ENCODE measurements around the gene EXO5.

EXO5 gene

DNA sequence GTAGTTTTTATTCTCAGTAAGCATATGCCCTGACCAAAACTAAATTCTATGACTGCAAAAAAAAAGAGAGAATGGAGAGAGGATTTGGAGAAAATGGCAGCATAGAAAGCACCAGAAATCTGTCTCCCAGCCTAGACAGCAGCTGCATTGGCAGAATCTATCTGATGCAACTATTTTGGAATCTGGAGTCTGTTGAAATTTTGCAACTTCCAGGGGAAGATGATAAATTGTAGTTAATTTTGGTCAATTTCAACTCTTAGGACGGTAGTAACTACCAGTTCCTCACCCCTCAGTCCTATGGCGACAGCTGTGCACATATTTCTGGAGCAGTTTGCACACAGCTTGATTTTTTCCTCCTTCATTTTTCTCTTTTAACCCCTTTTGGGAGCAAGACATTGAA, 10.9 kb downstream of the EXO5 start:
- TF ChIP-seq, protein P1, sequence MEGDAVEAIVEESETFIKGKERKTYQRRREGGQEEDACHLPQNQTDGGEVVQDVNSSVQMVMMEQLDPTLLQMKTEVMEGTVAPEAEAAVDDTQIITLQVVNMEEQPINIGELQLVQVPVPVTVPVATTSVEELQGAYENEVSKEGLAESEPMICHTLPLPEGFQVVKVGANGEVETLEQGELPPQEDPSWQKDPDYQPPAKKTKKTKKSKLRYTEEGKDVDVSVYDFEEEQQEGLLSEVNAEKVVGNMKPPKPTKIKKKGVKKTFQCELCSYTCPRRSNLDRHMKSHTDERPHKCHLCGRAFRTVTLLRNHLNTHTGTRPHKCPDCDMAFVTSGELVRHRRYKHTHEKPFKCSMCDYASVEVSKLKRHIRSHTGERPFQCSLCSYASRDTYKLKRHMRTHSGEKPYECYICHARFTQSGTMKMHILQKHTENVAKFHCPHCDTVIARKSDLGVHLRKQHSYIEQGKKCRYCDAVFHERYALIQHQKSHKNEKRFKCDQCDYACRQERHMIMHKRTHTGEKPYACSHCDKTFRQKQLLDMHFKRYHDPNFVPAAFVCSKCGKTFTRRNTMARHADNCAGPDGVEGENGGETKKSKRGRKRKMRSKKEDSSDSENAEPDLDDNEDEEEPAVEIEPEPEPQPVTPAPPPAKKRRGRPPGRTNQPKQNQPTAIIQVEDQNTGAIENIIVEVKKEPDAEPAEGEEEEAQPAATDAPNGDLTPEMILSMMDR (IDR thresholded peaks at IDR 0.05; ENCODE audit: low read depth, low read length, missing control alignments), result no peak
- DNase-seq, result no peak
- in situ Hi-C loops (cut with HindIII; ENCODE audit: low pct_ligation_motif_present, low sequenced_read_pairs), result no loop called here
- H3K27me3 ChIP-seq (replicated peaks), result no peaks in the 10 kb centered on the region
- no peak overlapping the region for H3K4me3 ChIP-seq (ENCODE audit: low read depth, low read length)
- no peak overlapping the region for H3K27ac ChIP-seq
- H3K36me3 ChIP-seq (replicated peaks), result peaks cover 7% of the 10 kb centered on the region

DNA sequence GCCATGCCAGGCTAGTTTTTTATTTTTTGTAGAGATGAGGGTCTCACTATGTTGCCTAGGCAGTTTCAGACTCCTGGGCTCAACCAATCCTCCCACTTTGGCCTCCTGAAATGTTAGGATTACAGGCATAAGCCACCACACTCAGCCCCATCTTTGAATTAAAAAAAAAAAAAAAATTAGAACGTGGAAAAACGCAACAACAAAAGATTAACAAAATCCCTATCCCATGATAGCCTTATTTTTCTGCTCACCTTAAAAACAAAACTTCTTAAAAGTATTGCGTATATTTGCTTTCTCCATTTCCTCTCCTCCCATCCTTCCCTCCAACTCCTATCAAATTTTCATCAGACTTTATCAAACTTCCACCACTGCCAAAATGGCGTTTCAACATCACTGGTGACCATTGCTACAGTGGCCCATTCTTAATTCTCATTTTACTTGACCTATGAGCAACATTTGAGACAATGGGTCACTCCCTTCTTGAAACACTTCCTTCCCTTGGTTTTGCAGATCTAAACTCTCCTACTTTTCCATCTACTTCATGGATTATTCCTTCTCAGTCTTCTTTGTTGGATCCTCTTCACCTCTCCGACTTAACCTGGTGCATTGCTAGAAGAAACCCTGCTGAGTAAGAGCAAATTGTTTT, 22.3 kb downstream of the EXO5 start:
- peak; percentile 6 for DNase-seq
- no peaks in the 10 kb centered on the region for H3K27me3 ChIP-seq (replicated peaks)
- in situ Hi-C loops (cut with HindIII; ENCODE audit: low pct_ligation_motif_present, low sequenced_read_pairs), result no loop called here
- H3K27ac ChIP-seq, result peak overlapping the region; percentile 76
- peak overlapping the region; percentile 87 for H3K4me3 ChIP-seq (ENCODE audit: low read depth, low read length)
- TF ChIP-seq, protein P1 (IDR thresholded peaks at IDR 0.05; ENCODE audit: low read depth, low read length, missing control alignments), result no peak
- no peaks in the 10 kb centered on the region for H3K36me3 ChIP-seq (replicated peaks)

DNA sequence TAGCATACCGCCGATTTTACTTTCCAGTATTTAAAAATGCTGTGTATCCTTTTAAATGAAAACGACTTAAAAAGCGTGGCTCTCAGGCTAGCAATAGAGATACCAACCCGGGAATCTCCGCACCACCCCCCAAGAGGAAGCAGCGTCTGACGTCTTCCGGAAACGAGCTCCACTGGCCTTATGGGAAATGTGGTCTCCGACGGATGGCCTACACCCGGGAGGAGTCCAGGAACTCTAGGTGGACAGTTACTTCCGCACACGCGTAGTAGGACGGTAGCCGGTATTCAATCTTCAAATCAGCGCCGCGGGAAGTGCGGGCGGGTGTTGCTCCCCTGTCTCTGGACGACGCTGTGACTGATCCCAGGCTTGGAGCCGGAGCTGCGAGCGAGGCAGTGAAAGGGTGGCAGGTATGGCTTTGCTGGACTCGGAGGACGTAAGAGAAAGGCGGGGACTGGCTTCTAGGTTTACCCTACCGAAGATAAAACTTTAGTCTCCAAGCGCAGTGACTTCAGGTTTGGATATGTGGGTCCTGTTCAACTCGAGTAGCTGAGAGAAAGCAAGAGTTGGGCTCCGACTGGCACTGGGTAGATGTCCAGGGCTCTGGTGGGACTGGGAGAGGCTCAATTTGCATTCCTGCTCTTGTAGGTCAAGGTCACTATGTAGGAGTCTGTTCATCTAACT, 23.0 kb downstream of the EXO5 start, which contains the start of gene ZNF684:
ZNF684 (plus strand) TSS at position 257 of the 681 bp plus-strand sequence. CDS start 1,530 bp downstream, outside the sequence.
- DNase-seq, result peak; percentile 95
- H3K36me3 ChIP-seq (replicated peaks), result no peaks in the 10 kb centered on the region
- peak within 1 kb of the TSS; percentile 76 for H3K27ac ChIP-seq
- TF ChIP-seq, protein P1 (IDR thresholded peaks at IDR 0.05; ENCODE audit: low read depth, low read length, missing control alignments), result no peak
- no peaks in the 10 kb centered on the region for H3K27me3 ChIP-seq (replicated peaks)
- in situ Hi-C loops (cut with HindIII; ENCODE audit: low pct_ligation_motif_present, low sequenced_read_pairs), result no loop called here
- H3K4me3 ChIP-seq (ENCODE audit: low read depth, low read length), result peak within 1 kb of the TSS; percentile 87

DNA sequence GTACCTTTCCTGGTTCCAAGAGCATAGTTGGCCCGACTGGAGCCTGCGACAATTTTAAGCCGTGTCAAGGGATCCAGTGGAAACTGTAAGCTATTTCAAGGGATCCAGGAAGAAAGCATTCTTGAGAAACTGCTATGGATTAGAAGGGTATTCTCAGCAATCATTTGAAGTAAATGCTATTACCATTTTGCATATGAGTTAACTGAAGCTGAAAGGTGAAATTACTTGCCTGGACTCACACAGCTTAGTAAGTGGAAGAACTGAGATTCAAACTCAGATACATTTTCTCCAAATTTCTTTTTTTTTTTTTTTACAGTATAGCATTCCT, 23.5 kb downstream of the EXO5 start:
- in situ Hi-C loops (cut with HindIII; ENCODE audit: low pct_ligation_motif_present, low sequenced_read_pairs), result no loop called here
- TF ChIP-seq, protein P1 (IDR thresholded peaks at IDR 0.05; ENCODE audit: low read depth, low read length, missing control alignments), result no peak
- no peaks in the 10 kb centered on the region for H3K27me3 ChIP-seq (replicated peaks)
- no peaks in the 10 kb centered on the region for H3K36me3 ChIP-seq (replicated peaks)
- H3K27ac ChIP-seq, result no peak overlapping the region
- no peak for DNase-seq
- H3K4me3 ChIP-seq (ENCODE audit: low read depth, low read length), result peak overlapping the region; percentile 87

DNA sequence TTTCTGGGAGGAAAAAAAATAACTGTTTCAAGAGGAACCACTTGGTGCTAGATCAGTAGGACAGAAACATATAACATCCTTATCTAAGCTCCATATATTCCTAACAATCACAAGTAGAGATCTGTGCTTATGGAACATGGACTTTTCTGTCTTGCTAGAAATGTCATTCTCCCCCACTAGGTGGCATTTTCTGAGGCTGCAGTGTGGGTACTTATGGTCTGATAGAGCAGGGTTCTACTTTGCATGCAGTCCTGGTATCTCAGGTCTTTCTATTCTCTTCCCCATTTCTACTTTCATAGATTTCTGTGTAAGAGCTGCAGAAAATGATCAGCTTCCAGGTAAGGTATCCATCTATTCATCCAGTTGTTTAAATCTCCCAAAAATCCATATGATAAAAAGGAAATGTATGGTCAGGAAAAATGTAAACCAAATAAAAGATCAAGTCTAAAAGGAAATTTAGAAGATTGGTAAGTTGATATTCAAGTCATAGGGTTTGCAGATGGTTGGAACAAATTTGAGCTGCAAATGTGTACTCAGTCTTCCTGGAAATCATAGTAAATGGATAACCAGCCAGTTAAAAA, 24.4 kb downstream of the EXO5 start:
- in situ Hi-C loops (cut with HindIII; ENCODE audit: low pct_ligation_motif_present, low sequenced_read_pairs), result no loop called here
- Histone ChIP-seq H3K36me3 (replicated peaks) (no peaks in the 10 kb centered on the region), H3K27me3 (replicated peaks) (no peaks in the 10 kb centered on the region), H3K4me3 (ENCODE audit: low read depth, low read length) (no peak overlapping the region), H3K27ac (no peak overlapping the region)
- TF ChIP-seq, protein P1 (IDR thresholded peaks at IDR 0.05; ENCODE audit: low read depth, low read length, missing control alignments), result peak; percentile 72
- peak; percentile 62 for DNase-seq

All from brain microvascular endothelial cell (primary cell).